OCI-M2 (cell line): Measurements from ENCODE around the gene INHBC.
"Not testable (repeated sequence)": the region's sequence is repeated elsewhere in the genome, so short reads cannot be mapped to it uniquely, and the experiment has no call there.

Experiments used
- DNase-seq: peaks from one replicate; lab custom pipeline; 2025; ENCODE audit not compliant: unreplicated experiment; lab: John Stamatoyannopoulos, UW

The INHBC gene

DNA sequence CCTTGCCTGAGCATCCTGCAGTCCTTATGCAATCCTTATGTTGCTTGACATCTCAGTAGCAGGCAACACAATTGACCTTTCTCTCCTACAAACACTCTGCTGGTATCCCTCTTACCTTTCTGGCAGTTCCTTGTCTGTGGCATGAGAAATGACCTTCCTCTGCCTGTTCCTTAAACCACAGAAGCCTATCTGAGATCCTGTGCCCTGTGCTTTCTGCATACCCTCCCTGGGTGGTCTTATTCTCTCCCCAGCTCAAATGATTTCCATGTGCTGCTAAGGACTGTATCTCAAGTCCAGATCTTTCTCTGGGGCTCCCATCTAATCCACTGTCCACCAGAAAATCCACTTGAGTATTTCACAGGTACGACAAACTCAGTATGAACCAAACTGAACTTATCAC is 47.1 kb downstream of the INHBC start:
- no peak for DNase-seq

DNA sequence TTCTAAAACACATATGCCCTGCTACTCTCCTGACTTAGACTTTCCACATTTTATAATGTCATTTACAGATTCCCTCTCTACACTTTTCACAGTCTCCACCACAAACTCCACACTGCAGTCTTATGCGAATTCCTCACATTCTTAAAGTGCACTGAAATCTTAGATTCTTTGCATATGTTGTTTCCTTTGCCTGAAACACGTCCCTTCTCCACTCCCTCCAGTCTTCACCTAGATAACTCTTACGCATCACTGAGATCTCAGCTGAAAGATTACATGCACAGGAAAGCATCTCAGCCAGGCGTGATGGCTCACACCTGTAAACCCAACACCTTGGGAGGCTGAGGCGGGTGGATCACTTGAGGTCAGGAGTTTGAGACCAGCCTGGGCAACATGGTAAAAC is 48.9 kb downstream of the INHBC start:
- DNase-seq = no peak

DNA sequence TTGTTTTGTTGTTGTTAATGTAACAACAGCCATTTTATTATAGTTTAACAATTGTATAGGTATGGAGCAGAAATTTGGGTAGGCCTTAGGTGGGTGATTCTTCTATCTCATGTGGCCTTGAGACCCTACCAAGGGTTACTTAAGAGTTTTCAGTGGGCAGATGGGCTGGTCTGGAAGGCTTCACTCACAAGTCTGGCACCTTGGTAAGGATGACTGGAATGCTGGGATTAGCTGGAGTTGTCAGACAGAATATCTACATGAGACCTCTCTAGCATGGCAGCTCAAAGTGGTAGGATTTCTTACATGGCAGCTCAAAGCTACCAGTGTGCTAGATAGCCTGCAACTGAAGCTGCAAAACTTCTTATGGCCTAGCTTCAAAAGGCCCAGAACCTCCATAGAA is 51.1 kb downstream of the INHBC start:
- DNase-seq = no peak

DNA sequence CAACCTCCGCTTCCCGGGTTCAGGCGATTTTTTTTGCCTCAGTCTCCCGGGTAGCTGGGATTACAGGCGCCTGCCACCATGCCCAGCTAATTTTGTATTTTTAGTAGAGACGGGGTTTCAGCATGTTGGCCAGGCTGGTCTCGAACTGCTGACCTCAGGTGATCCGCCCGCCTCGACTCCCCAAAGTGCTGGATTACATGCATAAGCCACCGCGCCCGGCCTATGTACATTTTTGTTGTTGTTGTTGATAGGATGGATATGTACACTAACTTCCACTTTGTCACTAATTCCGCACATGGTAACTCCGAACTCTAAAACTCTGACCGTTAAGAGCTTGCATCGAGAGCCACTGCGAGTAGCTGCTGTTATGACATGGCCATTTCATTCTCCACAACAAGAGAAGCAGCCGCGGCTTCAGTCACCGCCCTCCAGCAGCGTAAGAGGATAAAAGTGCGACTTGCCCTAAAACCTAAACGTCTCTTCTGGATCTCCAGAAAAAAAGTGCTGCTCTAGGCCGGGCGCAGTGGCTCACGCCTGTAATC is 52.5 kb downstream of the INHBC start:
- DNase-seq = no peak

DNA sequence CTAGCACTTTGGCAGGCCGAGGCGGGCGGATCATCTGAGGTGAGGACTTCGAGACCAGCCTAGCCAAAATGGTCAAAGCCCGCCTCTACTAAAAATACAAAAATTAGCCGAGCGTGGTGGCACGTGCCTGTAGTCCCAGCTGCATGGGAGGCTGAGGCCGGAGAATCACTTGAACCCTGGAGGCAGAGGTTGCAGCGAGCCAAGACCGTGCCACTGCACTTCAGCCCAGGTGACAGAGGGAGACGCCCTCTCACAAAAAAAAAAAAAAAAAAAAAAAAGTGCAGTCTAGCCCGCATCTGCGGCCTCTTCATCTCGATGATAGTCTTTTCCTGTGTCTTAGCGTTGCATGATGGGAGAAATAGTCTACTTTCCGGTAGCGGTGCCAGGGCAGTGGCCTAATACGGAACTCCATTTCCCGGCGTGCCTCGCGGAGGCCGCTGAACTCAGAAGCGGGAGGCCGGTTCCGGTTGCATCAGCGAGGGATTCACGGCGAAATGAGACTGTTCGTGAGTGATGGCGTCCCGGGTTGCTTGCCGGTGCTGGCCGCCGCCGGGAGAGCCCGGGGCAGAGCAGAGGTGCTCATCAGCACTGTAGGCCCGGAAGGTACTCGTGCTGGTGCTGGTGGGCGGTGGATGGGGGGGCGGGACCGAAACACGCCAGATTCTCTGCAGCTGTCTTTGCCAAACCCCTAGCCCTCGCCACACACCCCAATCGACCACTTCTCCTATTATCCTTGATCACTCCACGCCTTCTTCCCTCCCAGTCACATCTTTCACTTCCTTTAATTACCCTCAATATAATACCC is 53.2 kb downstream of the INHBC start, which contains the start of gene MARS1:
TSS of gene MARS1 (plus strand) at position 472 of the 805 bp plus-strand sequence. CDS start at position 495, 23 bp downstream.
- peak; percentile 79 for DNase-seq

DNA sequence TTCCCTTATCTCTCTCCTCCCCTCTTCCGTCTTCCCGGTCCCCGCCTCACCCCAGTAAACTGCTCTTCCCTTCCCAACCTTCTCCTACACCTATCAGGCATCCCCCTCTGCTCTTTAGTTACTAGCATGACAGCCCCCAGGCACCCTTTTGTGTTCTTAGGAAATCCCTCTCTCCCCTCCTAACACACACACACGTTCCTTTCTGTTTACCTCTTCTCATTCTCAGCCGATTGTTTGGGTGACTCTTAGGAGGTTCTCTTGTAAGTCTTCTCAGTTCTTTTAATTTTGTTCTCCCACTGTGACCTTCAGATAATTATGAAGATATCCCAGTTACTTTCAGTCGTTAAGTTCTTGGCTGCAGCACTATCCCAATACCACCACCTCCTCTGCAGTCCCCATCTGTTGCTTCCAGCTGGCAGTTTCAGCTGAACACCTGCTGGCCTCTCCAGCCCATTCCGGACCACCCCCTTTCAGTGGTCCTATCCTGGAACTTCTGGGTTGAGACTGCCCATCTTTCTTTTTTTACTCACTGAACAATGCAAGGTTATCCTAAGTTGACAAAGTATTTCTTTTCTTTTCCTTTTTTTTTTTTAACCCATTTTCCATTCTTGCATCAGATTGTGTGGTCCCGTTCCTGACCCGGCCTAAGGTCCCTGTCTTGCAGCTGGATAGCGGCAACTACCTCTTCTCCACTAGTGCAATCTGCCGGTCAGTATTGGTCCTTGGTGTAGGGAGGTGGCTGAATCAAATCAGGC is 54.0 kb downstream of the INHBC start:
- DNase-seq = no peak

DNA sequence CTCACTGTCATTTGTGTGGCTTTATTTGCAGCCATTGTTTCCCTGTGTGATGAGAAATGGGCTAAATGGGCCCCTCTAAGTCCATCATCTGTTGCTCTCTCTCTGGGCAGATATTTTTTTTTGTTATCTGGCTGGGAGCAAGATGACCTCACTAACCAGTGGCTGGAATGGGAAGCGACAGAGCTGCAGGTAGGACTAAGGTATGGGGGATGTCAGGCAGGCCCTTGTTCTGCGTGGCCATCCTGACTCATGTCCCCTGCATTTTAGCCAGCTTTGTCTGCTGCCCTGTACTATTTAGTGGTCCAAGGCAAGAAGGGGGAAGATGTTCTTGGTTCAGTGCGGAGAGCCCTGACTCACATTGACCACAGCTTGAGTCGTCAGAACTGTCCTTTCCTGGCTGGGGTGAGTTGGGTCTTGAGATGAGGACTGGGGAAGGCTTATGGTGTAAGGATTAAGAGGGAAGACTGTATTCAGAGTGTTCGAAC is 54.6 kb downstream of the INHBC start:
- DNase-seq = no peak

DNA sequence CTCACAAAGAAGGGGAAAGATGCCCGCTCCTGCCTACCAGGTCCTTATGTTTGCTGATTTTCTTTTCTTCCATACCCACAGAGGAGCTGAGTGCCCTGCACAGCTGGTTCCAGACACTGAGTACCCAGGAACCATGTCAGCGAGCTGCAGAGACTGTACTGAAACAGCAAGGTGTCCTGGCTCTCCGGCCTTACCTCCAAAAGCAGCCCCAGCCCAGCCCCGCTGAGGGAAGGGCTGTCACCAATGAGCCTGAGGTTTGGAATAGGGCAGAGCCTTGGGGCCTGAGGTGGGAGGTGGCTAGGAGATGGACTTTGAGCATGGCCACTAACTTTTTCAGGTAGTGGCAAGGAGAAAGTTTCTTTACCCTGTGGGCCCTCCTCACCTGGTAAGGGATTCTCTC is 55.5 kb downstream of the INHBC start:
- no peak for DNase-seq

DNA sequence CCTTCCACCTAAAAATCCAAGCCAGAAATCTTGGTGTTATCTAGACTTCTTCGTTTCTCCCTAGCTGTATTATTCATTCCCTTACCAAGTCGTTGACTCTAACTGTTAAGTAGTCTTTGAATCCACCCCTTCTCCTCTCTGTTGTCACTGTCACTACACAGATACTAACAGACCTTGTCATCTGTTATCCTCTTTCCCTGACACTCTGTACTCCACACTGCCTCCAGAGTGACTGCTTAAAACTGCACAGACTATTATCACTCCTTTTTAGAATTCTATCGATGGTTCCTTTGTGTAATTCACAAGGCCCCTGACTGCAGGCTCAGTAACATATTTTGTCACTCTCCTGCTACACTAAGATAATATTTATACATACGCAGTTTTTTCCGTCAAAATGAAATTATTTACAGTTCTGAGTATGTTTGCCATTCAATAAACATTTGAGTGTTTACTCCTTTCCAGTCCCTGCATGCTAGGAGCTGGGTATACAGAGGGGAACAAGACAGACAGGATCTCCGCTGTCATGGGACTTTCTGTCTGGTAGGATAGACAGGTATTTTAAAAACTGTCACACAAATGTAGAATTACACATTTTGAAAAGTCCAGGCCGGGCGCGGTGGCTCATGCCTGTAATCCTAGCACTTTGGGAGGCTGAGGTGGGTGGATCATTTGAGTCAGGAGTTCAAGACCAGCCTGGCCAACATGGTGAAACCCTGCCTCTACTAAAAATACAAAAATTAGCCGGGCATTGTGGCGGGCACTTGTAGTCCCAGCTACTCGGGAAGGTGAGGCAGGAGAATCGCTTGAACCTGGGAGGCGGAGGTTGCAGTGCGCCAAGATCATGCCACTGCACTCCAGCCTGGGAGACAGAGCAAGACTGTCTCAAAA is 57.1 kb downstream of the INHBC start:
- no peak for DNase-seq

DNA sequence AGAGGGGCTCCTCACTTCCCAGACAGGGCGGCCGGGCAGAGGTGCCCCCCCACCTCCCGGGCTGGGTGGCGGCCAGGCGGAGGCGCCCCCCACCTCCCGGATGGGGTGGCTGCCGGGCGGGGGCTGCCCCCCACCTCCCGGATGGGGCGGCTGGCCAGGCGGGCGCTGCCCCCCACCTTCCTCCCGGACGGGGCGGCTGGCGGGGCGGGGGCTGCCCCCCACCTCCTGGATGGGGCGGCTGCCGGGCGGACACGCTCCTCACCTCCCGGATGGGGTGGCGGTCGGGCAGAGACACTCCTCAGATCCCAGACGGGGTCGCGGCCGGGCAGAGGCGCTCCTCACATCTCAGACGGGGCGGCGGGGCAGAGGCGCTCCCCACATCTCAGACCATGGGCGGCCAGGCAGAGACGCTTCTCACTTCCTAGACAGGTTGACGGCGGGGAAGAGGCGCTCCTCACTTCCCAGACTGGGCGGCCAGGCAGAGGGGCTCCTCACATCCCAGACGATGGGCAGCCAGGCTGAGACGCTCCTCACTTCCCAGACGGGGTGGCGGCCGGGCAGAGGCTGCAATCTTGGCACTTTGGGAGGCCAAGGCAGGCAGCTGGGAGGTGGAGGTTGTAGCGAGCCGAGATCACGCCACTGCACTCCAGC is 60.6 kb downstream of the INHBC start:
- not testable (repeated sequence) for DNase-seq

DNA sequence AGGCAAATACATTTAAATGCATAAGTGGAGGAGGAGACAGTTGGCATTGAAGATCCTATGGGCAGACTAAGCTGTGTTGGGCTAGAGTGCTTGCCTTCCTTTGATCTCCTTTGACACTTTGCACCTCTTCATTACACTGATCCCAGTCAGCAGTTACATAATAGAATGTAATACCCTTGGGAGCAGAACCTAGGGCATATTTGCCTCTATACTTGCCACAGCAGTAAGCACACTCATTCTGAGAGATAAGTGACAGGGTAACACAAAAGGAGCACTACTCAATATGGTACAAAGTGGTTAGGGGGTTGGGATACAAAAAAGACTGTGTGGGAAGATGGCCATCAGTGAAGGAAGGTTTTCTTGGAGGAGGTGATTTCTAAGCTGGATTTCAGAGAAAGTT is 62.2 kb downstream of the INHBC start:
- DNase-seq = no peak

DNA sequence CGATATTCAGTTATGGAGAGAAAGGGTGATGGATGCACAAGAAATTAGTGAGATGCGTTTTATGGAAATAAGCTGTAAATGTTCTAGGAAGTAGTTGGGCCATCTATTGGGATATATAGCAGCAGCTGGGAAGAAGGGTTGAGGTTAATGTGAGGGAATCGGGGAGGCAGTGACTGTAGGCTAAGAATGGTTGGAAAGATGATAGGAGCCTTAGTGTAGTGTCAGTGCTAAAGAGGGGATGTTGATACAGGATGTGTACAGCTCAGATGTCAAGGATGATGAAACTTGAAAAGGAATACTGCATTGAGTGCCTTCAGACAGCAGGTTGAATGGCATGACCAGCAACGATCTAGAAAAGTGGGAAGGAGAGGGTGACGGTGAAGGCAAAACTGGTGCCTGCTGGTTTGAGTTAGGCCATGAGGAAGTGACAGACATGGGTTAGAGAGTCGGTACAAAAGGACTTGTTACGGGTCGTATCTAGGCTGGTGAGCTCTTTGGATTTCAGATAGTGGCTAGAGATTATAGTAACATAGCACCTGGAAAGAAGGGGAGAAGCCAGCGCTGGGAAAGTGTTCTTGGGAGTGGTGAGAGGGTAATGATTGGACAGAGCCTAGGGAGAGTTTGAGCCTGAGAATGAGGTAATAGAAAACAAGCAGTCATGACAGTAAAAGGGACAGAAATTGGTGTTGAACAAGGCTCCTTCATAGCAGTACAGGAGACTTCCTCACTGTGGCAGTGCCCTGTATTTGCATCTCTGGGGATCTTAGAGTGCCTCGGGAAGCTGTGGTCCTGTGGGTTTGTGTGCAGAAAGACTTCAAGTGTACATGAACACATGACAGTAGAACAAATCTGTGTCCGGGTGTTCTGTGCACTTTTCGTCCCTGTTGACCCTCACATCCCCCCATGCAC is 62.9 kb downstream of the INHBC start:
- no peak for DNase-seq

DNA sequence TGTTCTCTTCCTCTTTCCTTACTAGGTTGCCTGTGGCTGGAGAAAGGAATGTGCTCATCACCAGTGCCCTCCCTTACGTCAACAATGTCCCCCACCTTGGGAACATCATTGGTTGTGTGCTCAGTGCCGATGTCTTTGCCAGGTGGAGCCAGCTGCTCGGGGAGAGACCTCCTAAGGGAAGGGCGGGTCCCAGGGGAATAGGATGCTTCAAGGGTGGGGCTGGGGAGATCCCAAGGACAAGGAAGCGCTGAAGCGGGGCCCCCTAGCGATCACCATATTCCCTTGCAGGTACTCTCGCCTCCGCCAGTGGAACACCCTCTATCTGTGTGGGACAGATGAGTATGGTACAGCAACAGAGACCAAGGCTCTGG is 63.5 kb downstream of the INHBC start:
- no peak for DNase-seq

DNA sequence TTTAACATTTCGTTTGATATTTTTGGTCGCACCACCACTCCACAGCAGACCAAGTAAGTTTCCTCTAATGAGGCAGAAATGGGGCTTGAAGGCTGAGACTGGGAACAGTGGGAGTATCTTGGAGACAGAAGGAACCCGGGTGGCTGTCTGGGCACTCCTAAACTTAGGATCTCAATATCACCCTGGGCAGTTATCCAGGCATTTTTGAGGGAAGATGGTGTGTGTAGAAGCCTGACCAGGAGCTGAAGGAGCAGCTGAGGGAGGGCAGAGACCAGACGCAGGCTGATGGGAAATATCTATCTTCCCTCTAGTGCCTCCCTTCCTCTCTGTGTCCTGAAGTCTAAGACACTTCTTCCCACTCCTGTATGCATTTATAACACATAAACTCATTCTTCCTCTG is 64.0 kb downstream of the INHBC start:
- DNase-seq = no peak

DNA sequence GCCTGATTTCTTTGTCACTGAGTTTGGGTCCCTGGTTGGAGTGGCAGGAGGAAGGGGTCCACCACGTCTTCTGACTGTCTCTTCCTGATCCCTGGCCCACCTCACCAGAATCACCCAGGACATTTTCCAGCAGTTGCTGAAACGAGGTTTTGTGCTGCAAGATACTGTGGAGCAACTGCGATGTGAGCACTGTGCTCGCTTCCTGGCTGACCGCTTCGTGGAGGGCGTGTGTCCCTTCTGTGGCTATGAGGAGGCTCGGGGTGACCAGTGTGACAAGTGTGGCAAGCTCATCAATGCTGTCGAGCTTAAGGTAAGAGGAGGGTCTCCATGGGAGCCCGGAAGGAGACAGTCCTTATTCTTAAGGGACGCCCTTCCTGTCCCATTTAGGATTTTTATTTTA is 65.6 kb downstream of the INHBC start:
- DNase-seq = no peak
